Stimulated activated memory B cell treated with anti-CD40 and anti-IgM and Interleukin-4, amounts not matched to agents 10 μg/mL and 1 μg/mL and 100 μg/mL, for 72 hours (primary cell): ENCODE results near the gene BTG2.

Source experiments
- ATAC-seq: fragments of 150-1000 bp; cut with Tn5 transposase; 2 replicates; pipeline ENCODE4 v1.10.0; 2021
- H3K27ac Mint-ChIP-seq: one replicate; pipeline ENCODE4 v1.8.0; 2022; ENCODE audit warnings: mild to moderate bottlenecking, mixed read lengths
- H3K27me3 Mint-ChIP-seq: one replicate; pipeline ENCODE4 v1.8.0; 2022; ENCODE audit warnings: mixed read lengths
- H3K36me3 Mint-ChIP-seq: one replicate; pipeline ENCODE4 v1.8.0; 2022; ENCODE audit warnings: mixed read lengths
- H3K4me1 Mint-ChIP-seq: one replicate; pipeline ENCODE4 v1.8.0; 2022; ENCODE audit warnings: mixed read lengths
- H3K4me3 Mint-ChIP-seq: one replicate; pipeline ENCODE4 v1.8.0; 2022; ENCODE audit warnings: mild to moderate bottlenecking, moderate library complexity, mixed read lengths
- H3K9me3 Mint-ChIP-seq: one replicate; pipeline ENCODE4 v1.8.0; 2022; ENCODE audit warnings: mixed read lengths

Gene BTG2

DNA sequence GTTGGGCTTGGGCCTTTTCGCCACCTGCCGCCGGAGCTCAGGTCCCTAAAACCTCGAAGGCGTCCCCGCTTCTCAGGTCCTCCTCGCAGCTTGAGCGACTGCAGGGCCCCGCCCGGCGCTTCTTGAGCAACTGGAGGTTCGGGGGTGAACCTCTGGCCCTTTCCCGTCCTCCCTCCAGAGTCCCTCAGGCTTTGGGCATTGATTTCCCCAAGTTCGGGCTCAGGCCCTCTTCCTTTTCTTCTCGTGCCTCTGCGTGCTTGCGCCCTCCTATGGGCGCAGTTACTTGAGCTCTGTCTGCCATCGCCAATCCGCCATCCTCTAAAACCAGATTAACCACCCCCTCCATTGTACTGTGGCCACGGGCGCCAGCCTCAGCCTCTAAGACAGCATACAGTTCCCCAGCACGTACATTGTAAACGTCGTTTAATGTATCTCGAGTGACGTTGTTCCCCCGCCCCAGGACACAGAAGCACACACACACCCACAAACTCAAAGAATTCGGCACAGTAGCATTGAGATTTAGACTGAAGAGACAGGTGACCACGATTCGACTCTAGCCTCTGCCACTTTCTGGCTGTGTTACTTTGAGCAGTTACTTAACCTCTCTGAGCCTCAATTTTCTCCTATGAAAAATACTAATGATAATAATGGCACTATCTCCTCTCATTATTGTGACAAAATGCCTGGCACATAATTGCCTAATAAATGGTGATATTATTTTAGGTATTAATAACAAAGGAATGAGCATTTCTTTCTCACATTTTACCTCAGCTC lies 22.6 kb downstream of the BTG2 start:
- no peaks in the 10 kb centered on the region for H3K9me3 Mint-ChIP-seq
- peak overlapping the region; percentile 83 for H3K4me3 Mint-ChIP-seq
- H3K27ac Mint-ChIP-seq: peak overlapping the region; percentile 93
- H3K27me3 Mint-ChIP-seq: no peaks in the 10 kb centered on the region
- peaks cover 66% of the 10 kb centered on the region for H3K4me1 Mint-ChIP-seq
- peak; percentile 57 for ATAC-seq
- H3K36me3 Mint-ChIP-seq: no peaks in the 10 kb centered on the region

DNA sequence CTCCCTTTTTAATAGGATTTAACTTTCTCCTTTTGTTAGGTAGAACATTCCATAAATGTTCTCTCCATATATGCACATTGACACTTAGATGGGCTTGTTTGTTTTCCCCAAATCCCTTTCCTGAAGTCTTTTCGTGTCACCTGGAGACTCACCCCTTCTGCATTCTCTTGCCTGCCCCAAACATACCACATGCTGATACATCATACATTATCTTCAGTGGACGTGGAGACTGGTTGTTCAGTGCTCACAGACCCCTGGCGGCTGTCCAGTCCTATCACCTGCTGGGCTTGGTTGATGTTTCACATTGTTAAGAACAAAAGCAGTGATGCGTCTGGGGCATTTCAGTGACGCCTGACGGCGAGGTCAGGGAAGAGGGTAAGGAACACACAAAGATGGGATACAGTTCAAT lies 23.4 kb downstream of the BTG2 start:
- no peak for ATAC-seq
- no peaks in the 10 kb centered on the region for H3K36me3 Mint-ChIP-seq
- peak overlapping the region; percentile 93 for H3K27ac Mint-ChIP-seq
- H3K9me3 Mint-ChIP-seq: no peaks in the 10 kb centered on the region
- H3K27me3 Mint-ChIP-seq: no peaks in the 10 kb centered on the region
- no peak overlapping the region for H3K4me3 Mint-ChIP-seq
- H3K4me1 Mint-ChIP-seq: peaks cover 57% of the 10 kb centered on the region

DNA sequence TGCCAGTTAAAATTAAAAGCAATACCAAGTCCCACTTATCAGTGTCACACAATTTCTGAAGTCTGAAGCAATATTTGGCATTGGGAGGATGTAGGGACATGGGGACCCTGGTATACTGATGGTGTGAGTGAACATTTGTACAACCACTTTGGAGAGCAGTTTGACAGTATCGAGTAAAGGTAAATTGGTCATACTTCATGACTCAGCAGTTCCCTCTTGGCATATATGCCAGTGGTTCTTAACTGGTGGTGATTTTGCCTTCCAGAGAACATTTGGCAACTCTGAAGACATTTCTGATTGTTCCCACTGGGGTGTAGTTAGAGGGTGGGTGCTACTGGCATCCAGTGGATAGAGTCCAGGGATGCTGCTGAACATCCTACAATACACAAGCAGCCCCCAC lies 25.9 kb downstream of the BTG2 start:
- peaks cover 41% of the 10 kb centered on the region for H3K4me1 Mint-ChIP-seq
- no peak for ATAC-seq
- H3K36me3 Mint-ChIP-seq: no peaks in the 10 kb centered on the region
- no peaks in the 10 kb centered on the region for H3K27me3 Mint-ChIP-seq
- no peaks in the 10 kb centered on the region for H3K9me3 Mint-ChIP-seq
- H3K4me3 Mint-ChIP-seq: no peak overlapping the region
- H3K27ac Mint-ChIP-seq: peak overlapping the region; percentile 26

DNA sequence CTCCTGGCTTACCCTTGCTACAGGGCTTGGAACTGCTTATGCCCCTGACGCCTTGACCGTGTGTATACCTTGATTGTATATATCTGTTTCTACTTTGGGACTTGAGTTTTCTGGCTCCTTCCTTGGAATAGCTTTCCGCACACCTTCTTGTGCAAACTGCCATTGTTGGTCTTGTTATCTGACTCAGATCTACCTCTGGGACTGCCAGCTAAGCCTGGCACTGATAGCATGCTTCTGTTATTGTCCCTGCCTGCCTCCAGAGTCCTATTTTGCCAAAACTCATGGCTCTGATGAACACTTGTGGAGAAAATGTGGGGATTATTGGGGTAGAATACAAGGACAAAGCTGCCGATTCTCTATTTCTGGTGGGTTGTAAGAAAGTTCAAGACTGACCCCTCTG lies 30.2 kb downstream of the BTG2 start:
- ATAC-seq: no peak
- H3K36me3 Mint-ChIP-seq: no peaks in the 10 kb centered on the region
- no peak overlapping the region for H3K4me3 Mint-ChIP-seq

DNA sequence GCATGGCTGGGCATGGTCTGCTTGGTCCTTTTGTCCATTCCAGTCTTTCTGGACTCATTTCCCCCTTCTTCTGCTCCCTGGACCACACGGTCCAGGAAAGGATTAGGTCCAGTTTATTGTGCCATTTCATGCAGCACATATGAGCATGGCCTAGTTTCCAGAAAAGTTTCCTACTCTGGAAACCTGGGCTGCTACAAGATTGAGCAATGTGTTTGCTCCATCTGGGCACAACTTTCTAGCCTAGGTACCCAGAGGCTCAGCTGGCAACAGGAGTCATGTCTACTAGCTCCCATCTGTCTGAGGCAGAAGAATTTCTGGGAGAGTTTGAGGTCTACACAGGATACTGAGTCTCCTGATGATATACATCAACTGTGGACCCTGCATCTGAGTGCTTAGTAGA lies 30.8 kb downstream of the BTG2 start:
- Mint-ChIP-seq H3K27ac (peak overlapping the region; percentile 54), H3K36me3 (no peaks in the 10 kb centered on the region), H3K27me3 (no peaks in the 10 kb centered on the region), H3K9me3 (no peaks in the 10 kb centered on the region), H3K4me3 (no peak overlapping the region), H3K4me1 (peaks cover 34% of the 10 kb centered on the region)
- no peak for ATAC-seq

More for the DNA sequence above, 30.2 kb downstream of the BTG2 start:
- H3K27ac Mint-ChIP-seq: peak overlapping the region; percentile 54
- no peaks in the 10 kb centered on the region for H3K9me3 Mint-ChIP-seq
- H3K4me1 Mint-ChIP-seq: peaks cover 34% of the 10 kb centered on the region
- no peaks in the 10 kb centered on the region for H3K27me3 Mint-ChIP-seq

DNA sequence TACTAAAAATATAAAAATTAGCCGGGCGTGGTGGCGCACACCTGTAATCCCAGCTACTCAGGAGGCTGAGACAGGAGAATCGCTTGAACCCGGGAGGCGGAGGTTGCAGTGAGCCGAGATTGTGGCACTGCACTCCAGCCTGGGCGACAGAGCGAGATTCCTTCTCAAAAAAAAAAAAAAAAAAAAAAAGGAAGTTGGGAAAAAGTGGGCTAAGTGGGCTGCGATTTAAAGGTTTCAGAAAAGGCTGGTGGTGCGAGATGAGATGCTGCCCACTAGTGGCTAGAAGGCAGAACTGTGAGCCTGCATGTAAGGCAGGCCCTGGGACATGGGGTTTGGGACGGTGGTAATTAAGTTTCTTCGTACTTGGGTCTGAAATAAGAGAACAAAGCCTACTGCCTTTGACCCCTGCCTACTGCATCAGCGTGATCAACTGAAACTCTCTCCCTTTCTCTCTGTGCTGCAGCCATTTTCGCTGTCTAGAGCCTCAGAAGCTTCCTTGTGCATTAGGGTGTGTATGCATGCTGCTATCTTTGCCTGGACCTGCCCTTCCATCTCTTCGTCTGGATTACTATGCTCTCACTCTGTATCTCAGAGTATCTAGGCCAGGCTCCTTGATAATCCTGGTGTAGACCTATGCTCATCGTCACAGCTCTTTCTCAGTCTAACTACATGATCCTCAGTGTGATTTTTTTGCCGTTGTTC lies 33.2 kb downstream of the BTG2 start:
- H3K36me3 Mint-ChIP-seq: no peaks in the 10 kb centered on the region
- peaks cover 38% of the 10 kb centered on the region for H3K4me1 Mint-ChIP-seq
- no peak overlapping the region for H3K27ac Mint-ChIP-seq
- peak; percentile 68 for ATAC-seq
- no peaks in the 10 kb centered on the region for H3K27me3 Mint-ChIP-seq
- H3K4me3 Mint-ChIP-seq: no peak overlapping the region
- no peaks in the 10 kb centered on the region for H3K9me3 Mint-ChIP-seq

DNA sequence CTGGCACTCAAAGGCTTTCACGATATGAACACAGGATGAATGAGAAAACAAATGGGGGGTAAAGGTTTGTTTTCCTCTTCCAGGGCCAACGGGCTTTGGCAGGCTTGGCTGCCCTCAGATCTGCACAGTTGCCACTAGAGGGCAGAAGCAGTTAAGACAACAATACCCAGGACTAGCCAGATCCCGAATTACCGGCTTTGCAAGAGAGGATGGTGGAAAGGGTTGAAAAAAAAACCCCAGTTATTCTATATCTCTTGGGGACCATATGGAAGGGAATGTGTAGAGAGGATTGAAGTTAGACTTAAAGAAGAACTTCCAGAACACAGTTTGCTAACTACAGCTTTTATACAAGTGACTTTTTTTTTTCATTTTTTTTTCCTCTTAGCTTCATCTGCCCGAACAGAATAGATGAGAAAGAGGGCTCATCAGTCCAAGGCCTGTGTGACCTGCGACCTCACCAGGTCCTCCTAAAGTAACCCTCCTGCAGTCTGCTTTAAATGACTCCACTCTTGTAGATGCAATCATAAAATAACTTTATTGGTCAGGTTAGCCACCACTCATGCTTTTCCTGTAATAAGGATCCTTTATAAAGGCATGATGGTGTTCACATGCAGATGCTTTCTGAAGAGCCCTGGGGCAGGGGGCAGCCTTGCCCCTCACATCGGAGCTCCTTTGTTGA lies 34.9 kb downstream of the BTG2 start:
- no peaks in the 10 kb centered on the region for H3K36me3 Mint-ChIP-seq
- peaks cover 38% of the 10 kb centered on the region for H3K4me1 Mint-ChIP-seq
- H3K9me3 Mint-ChIP-seq: no peaks in the 10 kb centered on the region
- H3K27ac Mint-ChIP-seq: no peak overlapping the region
- peak; percentile 73 for ATAC-seq
- no peaks in the 10 kb centered on the region for H3K27me3 Mint-ChIP-seq
- no peak overlapping the region for H3K4me3 Mint-ChIP-seq

DNA sequence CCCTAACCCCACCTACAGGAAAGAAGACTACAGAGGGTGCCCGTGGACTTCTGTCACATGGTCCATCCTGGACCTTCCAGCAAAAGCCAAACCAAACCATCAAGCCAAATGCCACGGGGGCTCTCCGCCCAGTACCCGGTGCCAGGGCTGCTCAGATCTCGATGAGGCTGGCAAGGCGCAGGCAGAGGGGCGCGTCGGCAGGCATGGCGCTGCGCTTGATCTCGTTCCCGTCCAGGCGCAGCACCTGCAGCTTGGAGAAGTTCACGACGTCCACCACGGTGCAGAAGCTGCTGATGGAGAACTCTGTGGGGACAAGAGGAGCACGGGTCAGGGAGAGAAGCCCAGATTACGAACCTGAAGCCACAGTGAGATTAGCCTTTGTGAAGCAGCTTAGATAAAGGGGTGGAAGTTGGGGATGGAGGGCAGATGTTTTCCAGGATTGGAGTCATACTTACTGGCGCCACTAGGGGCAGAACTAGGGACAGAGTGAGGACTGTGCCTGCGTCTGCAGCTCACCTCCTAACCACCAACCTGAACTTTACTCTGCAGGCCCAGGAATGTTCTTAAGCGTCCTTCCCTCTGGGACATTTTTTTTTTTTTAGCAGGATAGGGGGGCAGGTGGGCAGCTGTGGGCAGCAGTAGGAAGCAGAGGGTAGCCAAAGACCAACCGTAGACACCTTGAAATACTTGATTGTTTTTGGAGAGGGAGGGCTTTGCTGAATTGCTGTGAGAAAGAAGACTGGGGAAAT lies 37.0 kb downstream of the BTG2 start:
- peaks cover 12% of the 10 kb centered on the region for H3K27me3 Mint-ChIP-seq
- no peak overlapping the region for H3K4me3 Mint-ChIP-seq
- no peak overlapping the region for H3K27ac Mint-ChIP-seq
- ATAC-seq: peak; percentile 70
- no peaks in the 10 kb centered on the region for H3K36me3 Mint-ChIP-seq
- peaks cover 28% of the 10 kb centered on the region for H3K4me1 Mint-ChIP-seq
- no peaks in the 10 kb centered on the region for H3K9me3 Mint-ChIP-seq

DNA sequence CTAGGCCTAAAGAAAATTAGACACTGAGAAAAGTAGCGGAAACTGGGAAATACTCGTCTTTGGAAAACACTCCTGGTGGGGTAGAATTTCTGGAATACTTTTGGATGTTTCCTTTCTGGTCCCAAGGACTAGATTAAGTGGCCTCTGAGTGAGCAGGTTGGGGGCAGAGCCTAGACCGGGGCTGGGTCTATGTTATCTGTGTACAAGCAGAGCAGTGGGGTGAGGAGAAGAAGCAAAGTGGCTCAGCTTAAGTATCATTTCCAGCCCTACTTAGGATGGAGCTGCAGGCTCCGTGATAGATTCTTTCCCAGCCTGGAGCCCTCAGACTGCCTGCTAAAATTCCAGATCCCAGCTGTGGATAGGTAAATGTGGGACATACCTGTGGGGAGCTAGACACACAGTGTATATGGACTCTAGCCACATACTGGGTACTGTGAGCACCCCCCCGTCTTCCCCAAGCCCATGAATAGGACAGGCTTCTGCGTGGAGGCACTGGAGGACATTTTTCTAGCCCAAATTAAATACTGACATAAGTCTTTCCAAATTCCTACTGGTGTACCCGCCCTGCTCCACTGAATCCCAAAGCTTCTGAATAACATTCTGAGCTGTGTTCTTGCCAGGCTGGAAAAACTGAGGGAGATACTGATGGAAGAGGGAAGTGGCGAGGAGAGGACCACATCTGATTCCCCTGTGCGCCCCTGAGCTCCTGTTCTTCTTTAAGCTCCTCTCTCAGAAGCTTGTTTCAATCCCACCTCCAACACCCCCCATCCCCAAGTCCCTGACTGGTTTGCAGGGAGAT lies 38.8 kb downstream of the BTG2 start:
- no peak for ATAC-seq
- peaks cover 27% of the 10 kb centered on the region for H3K27me3 Mint-ChIP-seq
- H3K4me1 Mint-ChIP-seq: peaks cover 18% of the 10 kb centered on the region
- no peaks in the 10 kb centered on the region for H3K36me3 Mint-ChIP-seq
- no peaks in the 10 kb centered on the region for H3K9me3 Mint-ChIP-seq
- H3K27ac Mint-ChIP-seq: no peak overlapping the region
- H3K4me3 Mint-ChIP-seq: no peak overlapping the region

DNA sequence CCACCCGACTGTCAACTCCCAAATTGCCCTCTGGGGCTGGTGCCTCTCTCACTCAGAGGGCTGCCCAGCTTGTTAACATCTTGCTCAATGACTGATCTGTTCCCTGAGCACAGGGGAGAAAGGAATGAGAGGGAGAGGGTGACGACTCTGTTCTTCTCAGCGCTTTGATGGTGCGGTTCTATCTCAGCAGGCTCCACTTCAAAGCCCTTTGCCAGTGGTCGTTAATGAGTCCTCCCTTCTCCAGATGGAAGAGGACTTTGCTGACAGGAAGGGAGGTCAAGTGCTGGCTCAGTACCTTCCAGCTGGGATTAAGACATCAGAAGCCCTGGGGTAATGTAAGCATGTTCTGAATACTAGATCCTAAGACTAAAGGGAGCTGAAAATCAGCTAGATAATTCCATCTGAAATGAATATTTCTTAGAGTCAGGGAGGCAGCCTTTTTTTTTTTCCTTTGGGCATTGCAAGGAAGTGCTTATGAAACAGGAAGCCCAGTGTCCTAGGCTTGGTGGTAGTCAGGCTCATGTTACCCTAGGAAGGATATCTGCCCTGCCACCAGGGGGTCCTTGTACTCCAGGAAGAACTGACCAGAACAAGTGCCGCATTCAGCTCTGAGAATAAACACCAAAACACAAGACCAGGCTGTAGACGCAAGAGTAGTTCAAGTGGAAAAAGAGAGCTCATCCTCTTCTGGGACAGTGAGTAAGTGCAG lies 40.9 kb downstream of the BTG2 start:
- Mint-ChIP-seq H3K27me3 (peaks cover 36% of the 10 kb centered on the region), H3K36me3 (no peaks in the 10 kb centered on the region), H3K4me1 (peaks cover 23% of the 10 kb centered on the region), H3K9me3 (no peaks in the 10 kb centered on the region), H3K27ac (no peak overlapping the region), H3K4me3 (no peak overlapping the region)
- ATAC-seq: no peak

DNA sequence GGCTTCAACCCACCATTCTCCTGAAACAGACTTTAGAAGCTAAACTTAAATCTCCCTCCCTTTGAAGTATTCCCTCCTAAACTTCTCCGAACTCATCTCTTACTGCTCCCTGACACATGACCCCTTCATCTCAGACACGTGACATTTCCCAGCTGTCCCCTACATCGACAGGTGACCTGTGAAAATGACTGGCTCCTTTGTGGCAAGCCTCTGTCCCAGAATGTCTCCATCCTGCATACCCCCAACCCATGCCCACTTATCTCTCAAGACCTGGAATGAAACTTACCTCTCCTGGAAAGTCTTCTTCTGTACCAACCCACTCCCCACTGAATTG lies 41.4 kb downstream of the BTG2 start:
- ATAC-seq: no peak
- Mint-ChIP-seq H3K27me3 (peaks cover 41% of the 10 kb centered on the region), H3K36me3 (no peaks in the 10 kb centered on the region), H3K27ac (no peak overlapping the region), H3K9me3 (no peaks in the 10 kb centered on the region), H3K4me1 (peaks cover 28% of the 10 kb centered on the region), H3K4me3 (no peak overlapping the region)

DNA sequence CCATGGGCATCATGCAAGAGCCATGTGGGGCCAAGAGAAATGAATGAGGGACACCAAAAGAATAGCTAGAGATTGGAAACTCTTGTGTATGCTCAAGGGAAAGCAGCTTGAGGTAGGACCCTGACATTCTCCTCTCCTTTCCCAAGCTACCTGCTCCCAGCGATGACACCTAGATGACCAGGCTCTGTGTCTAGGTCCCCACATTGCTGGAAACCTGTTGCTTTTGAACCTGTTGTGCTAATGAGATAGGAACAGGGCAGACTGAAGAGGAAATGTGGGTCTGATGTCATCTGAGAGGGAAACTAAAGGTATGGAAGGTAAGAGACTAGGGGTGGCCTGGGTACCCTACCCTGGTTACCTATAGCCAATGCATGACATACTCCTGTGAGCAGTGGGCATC lies 43.8 kb downstream of the BTG2 start:
- Mint-ChIP-seq H3K9me3 (no peaks in the 10 kb centered on the region), H3K27me3 (peaks cover 61% of the 10 kb centered on the region), H3K27ac (no peak overlapping the region), H3K36me3 (no peaks in the 10 kb centered on the region), H3K4me1 (peaks cover 18% of the 10 kb centered on the region), H3K4me3 (no peak overlapping the region)
- ATAC-seq: no peak

DNA sequence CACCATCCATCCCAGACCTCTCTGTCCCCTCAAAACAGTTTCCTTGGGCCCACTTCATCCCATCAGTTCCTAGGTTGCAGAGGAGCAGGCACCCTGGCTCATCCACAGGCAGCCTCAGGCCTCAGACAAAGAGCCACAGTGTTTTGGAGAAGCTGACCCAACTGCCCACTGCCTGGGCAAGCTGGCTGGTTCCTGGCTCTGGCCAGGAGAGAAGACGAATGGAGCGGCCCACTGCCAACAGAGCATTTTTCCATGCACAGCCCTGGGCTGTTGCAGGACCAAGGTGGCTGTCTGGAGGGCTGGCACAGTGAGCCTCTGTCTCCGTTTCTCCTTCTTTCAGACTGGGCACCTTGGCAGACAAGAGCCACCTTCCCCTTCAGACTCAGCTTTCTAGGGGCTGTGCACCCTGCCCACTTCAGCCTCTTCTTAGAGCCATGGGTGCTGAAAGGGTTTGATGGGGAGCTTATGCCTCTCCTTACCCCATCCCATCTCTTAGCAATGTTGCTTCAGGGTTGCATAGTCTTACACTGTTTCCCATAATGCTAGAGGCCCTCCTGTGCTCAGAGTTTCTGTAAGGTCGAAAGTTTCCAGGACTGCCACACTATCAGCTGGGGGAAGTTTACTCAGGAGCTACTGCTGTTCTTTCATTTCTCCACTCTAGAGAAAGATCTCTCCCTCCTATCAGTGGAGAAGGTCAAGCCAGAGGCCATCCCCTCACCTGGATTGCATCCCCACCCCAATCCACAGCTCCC lies 44.6 kb downstream of the BTG2 start:
- H3K9me3 Mint-ChIP-seq: no peaks in the 10 kb centered on the region
- H3K36me3 Mint-ChIP-seq: no peaks in the 10 kb centered on the region
- no peak for ATAC-seq
- H3K27me3 Mint-ChIP-seq: peaks cover 61% of the 10 kb centered on the region
- no peak overlapping the region for H3K27ac Mint-ChIP-seq
- H3K4me1 Mint-ChIP-seq: peaks cover 18% of the 10 kb centered on the region
- no peak overlapping the region for H3K4me3 Mint-ChIP-seq
